ENCODE data around the gene WDR64.

The WDR64 gene

GRCh38 chr1:241762713-241763339 is 110.7 kb downstream of the WDR64 start:
- TF ChIP-seq CSRNP3 (CRISPR knock-in tag; IDR thresholded peaks at IDR 0.05) (no peak), TOX (CRISPR knock-in tag; IDR thresholded peaks at IDR 0.05; ENCODE audit: borderline replicate concordance) (no peak), BACH2 (CRISPR knock-in tag; IDR thresholded peaks at IDR 0.05; ENCODE audit: borderline replicate concordance) (no peak), ZNF8 (CRISPR knock-in tag; IDR thresholded peaks at IDR 0.05) (no peak), ZFP30 (CRISPR knock-in tag; IDR thresholded peaks at IDR 0.05) (no peak), TCF4 (CRISPR knock-in tag; IDR thresholded peaks at IDR 0.05; ENCODE audit: borderline replicate concordance) (no peak), ZFP3 (CRISPR knock-in tag; IDR thresholded peaks at IDR 0.05) (no peak), ESRRG (CRISPR knock-in tag; IDR thresholded peaks at IDR 0.05) (no peak), RARB (CRISPR knock-in tag; IDR thresholded peaks at IDR 0.05) (no peak), ZC3H10 (CRISPR knock-in tag; IDR thresholded peaks at IDR 0.05) (no peak)
- ATAC-seq = no peak

- ATAC-seq = no peak
- TF ChIP-seq POU6F1 (CRISPR knock-in tag; IDR thresholded peaks at IDR 0.05; ENCODE audit: borderline replicate concordance, low read depth) = no peak
- TF ChIP-seq CREB5 (CRISPR knock-in tag; IDR thresholded peaks at IDR 0.05; ENCODE audit: low read depth) = no peak
- TF ChIP-seq RARB (CRISPR knock-in tag; IDR thresholded peaks at IDR 0.05) = no peak
- TF ChIP-seq OSR1 (CRISPR knock-in tag; IDR thresholded peaks at IDR 0.05) = no peak
- no peak for TF ChIP-seq GLIS3 (CRISPR knock-in tag; IDR thresholded peaks at IDR 0.05)
- no peak for TF ChIP-seq CSRNP3 (CRISPR knock-in tag; IDR thresholded peaks at IDR 0.05)
- no peak for TF ChIP-seq ZFP3 (CRISPR knock-in tag; IDR thresholded peaks at IDR 0.05)
- no peak for TF ChIP-seq CSDC2 (CRISPR knock-in tag; IDR thresholded peaks at IDR 0.05)
- no peak for TF ChIP-seq ISL1 (CRISPR knock-in tag; IDR thresholded peaks at IDR 0.05)
- no peak for TF ChIP-seq ZNF8 (CRISPR knock-in tag; IDR thresholded peaks at IDR 0.05)
- no peak for TF ChIP-seq PATZ1 (CRISPR knock-in tag; IDR thresholded peaks at IDR 0.05; ENCODE audit: borderline replicate concordance)
- no peak for TF ChIP-seq ZFP30 (CRISPR knock-in tag; IDR thresholded peaks at IDR 0.05)
- TF ChIP-seq BACH2 (CRISPR knock-in tag; IDR thresholded peaks at IDR 0.05; ENCODE audit: borderline replicate concordance) = no peak
- TF ChIP-seq TCF4 (CRISPR knock-in tag; IDR thresholded peaks at IDR 0.05; ENCODE audit: borderline replicate concordance) = no peak
Observed at GRCh38 chr1:241765390-241765789, 113.3 kb downstream of the WDR64 start.

- TF ChIP-seq BACH2 (CRISPR knock-in tag; IDR thresholded peaks at IDR 0.05; ENCODE audit: borderline replicate concordance) = no peak
- TF ChIP-seq ZFP30 (CRISPR knock-in tag; IDR thresholded peaks at IDR 0.05) = no peak
- TF ChIP-seq ZNF70 (CRISPR knock-in tag; IDR thresholded peaks at IDR 0.05) = no peak
- TF ChIP-seq CREB5 (CRISPR knock-in tag; IDR thresholded peaks at IDR 0.05; ENCODE audit: low read depth) = no peak
- TF ChIP-seq ZFP3 (CRISPR knock-in tag; IDR thresholded peaks at IDR 0.05) = no peak
- no peak for TF ChIP-seq ARNTL (CRISPR knock-in tag; IDR thresholded peaks at IDR 0.05; ENCODE audit: borderline replicate concordance, low read depth)
- no peak for TF ChIP-seq TSHZ2 (CRISPR knock-in tag; IDR thresholded peaks at IDR 0.05)
- no peak for TF ChIP-seq ISL1 (CRISPR knock-in tag; IDR thresholded peaks at IDR 0.05)
- TF ChIP-seq GLIS3 (CRISPR knock-in tag; IDR thresholded peaks at IDR 0.05) = no peak
- no peak for TF ChIP-seq POU6F1 (CRISPR knock-in tag; IDR thresholded peaks at IDR 0.05; ENCODE audit: borderline replicate concordance, low read depth)
- TF ChIP-seq ESRRG (CRISPR knock-in tag; IDR thresholded peaks at IDR 0.05) = no peak
- no peak for TF ChIP-seq ZC3H10 (CRISPR knock-in tag; IDR thresholded peaks at IDR 0.05)
- TF ChIP-seq PPARA (CRISPR knock-in tag; IDR thresholded peaks at IDR 0.05; ENCODE audit: borderline replicate concordance) = no peak
- ATAC-seq = no peak
Observed at GRCh38 chr1:241767737-241768136, 115.7 kb downstream of the WDR64 start.
